Panc1 (cell line): ENCODE data around the gene POU4F3.

ENCODE experiments used
- CTCF ChIP-seq: fragments of 450-650 bp; IDR thresholded peaks from 2 replicates; pipeline ENCODE4 v1.5.1; 2017; ENCODE audit warnings: mild to moderate bottlenecking
- POLR2AphosphoS5 ChIP-seq: IDR thresholded peaks from 2 replicates; pipeline ENCODE4 v1.6.1; 2012; ENCODE audit warnings: mild to moderate bottlenecking, low read depth, low read length, moderate library complexity

DNA sequence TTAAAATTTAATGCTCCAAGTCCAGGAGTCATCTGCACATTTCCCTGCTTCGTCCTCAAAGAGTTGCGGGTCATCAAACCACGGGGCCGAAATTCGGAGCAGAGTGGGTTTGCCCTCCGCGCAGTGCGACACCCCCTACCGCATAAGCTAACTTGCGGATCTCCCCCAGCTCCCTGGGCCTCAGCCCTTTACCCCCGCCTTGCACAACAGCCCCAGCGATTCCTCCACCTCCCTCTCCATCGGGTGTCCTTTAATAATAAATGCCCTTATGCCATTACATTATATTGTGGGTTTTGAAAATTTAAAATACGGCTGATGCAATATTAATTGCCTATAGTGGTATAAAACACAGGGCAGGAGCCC is 3.9 kb downstream of the POU4F3 start:
- TF ChIP-seq CTCF (no peak), POLR2AphosphoS5 (no peak)
